Measurements from ENCODE around the gene SERINC2.
"Not testable (repeated sequence)": the region's sequence is repeated elsewhere in the genome, so short reads cannot be mapped to it uniquely, and the experiment has no call there.

Gene SERINC2

DNA sequence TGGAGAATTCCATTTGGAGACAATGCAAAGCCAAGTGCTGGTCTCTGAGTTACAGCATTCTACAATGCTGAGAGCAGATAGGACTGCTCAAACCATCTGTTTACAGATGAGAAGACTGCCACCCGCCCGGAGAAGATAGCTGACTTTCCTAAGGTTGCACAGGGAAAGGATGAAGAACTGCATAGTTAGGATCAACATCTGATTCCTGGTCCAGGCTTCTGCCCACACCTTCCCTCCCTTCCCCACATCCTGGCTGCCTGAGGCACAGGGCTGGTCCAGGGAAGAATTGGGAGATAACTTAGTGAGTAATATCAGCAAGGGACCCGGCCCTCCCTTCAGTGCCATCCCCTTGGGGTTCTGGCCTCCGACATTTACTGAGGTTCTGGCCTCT is 2.0 kb downstream of the SERINC2 start:
- no peak for DNase-seq (ENCODE audit: low spot score)

DNA sequence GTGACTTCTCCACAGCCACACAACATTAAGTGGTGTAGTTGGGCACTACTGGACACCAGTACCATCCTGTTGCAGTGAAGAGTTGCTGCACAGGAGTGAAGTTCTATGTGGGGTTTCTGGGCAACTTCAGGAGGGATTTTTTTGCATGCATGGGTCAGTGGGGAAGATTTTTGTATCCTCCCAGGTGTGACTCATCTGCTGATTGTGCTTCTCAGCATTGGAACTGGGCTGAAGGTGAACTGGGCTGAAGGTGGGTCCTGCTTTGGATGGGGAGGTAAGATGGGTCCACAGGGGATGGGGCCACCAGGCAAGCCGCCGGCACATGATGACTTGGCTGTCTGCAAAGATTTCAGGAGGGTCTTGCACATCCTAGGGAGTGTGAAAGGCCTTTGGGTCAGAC is 2.6 kb downstream of the SERINC2 start:
- no peak for DNase-seq (ENCODE audit: low spot score)

DNA sequence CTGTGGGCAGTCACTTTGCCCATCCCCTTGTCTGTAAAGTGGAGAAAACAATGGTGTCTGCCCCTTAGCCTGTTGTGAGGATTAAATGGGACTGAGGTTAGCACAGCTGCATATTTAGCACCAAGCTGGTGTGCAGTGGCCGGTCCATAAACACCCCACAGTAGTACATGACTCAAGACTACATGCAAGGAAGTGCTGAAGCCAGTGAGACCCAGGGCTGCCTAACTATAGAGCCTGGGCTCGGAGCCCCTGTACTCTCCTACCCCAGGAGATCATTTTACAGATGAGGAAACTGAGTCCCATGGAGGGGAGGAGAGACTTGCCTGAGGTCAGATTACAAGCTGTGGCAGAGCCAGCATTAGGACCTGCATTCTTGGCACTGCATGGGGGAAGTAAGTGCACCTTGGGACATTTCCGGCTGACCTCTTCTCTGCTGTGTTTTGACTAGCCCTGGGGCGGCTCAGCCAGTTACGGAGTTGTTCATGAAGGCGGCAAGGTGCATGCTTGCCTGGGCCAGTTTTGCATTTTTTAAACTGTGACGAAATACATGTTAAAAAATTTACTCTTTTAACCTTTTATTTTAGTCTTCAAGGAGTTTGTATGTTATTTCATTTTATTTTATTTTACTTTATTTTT is 3.2 kb downstream of the SERINC2 start:
- no peak for DNase-seq (ENCODE audit: low spot score)

DNA sequence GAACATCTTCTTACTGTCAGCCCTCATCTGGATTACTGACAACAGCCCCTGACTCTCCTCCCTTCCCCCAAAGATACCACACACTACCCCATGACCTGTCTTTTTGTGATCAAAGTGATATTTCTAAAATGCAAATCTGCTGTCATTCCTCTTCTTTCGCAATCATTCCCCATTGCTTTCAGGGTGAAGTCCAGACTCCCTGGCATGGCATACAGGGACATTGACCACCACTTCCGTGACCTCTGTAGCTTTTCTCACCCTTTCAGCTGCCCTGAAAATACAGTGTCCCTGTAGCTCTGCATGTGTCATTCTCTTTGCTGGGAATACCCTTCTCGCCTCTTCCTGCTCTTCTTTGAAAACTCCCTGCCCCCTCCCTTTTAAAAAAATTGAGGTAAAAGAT is 4.1 kb downstream of the SERINC2 start:
- no peak for DNase-seq (ENCODE audit: low spot score)

DNA sequence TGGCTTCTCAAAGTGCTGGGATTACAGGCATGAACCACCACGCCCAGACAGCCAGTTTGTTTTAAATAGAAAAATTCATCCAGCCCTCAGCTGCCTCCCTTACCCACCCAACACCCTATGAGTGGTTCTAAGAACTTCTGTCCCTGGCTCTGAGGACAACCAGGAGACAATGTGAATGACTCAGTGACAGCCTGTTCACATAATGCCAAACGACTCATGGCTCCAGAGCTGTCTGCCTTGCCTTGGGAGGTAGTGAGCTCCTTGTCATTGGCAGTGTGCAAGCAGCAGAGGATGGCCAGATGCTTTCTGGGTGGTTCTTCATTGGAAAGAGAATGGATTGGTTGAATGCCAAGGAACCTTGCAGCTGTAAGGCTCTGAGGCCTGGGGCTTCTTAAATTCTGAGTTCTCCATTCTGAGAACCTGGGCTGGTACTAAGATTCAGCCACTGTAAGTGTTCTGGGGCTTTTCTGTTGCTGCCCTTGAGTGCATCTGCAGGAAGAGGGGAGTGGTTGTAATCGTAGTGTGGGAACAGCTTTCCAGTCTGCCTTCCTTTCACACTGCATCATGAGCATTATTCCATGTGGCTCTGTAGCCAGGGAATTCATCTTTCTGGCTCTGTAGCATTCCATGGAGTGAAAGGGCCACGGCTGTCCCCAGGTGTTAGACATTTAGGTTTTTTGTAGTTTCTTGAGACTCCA is 5.8 kb downstream of the SERINC2 start:
- no peak for DNase-seq (ENCODE audit: low spot score)

DNA sequence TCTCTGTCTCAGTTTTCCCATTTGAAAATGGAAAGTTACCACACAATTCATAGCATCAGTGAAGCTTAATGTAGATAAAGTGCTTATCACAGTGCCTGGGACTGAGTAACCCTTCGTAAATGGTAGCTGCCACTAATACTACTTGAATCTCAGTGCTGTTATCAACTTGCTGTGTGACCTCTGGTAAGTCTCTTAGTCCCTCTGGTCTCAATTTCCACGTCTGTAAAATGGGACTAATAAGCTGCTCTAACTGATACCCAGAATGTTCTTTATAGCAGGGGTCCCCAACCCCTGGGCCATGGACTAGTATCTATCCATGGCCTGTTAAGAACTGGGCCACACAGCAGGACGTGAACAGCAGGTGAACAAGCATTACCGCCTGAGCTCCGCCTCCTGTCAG is 7.7 kb downstream of the SERINC2 start:
- DNase-seq (ENCODE audit: low spot score) = no peak

DNA sequence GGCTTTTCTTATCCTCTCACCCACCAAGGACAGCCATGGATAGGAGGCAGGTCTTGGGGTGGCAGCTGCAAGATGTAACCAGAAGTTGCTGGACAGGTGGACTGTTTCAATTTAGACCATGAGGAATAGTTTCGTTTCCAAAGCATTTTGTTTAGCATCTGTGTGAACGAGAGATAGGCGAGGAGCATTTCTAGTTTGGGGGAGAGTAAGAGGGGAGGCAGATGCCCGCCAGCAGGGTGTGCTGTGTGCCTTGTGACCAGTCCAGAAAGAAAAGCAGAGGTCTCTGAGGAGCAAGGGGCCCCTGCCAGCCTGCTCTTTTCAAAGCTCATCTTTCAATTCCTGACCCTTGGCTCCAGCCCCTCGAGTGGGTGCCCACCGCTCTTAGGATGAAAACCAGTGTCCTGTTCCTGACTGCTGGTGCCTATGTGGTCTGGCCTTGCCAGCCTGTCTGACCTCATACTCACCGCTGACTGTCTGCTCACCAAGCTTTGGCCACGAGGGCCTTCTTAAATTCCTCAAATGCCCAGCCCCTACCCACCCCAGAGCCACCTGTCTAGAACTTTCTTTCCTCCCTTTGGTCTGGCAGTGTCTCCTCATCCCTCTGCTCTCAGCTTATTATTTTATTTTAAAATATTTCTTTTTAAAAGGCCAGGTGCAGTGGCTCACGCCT is 8.5 kb downstream of the SERINC2 start:
- peak; percentile 39 for DNase-seq (ENCODE audit: low spot score)

DNA sequence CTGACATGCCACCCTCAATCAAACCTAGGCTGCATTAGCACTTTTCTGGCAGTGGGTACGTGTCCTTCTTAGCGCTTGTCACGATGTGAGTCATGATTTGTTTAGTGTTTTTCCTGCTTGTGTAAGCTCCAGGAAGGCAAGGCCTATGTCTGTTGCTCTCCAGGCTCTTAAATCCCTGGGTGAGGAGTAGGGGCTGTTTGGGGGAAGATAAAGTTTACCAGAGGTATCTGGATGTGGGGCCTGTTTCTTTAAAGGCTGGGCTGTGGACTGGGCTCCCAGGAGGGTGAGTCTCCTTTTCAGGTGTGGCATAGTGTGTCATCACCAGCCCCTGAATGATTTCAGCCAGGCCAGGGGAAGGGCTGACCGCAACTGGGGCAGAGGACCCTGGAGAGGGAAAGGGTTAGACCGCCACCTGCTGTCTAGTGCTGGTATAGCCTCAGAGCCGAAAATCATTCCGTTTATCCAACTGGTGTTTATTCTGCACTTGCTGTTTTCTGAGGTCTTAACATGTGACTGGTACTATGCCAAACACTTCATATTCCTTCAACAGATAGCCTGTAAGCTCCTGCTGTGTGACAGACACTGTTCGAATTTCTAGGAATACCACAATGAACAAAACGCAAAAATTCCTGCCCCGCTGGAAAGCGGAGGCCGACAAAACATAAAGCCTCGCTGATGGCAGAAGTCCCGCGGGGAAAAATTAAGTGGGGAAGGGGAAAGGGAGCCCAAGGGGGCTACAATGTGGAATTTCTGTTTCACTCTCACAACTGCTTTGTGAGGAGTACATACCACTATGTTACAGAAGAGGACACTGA is 9.7 kb downstream of the SERINC2 start:
- peak; percentile 76 for DNase-seq (ENCODE audit: low spot score)

DNA sequence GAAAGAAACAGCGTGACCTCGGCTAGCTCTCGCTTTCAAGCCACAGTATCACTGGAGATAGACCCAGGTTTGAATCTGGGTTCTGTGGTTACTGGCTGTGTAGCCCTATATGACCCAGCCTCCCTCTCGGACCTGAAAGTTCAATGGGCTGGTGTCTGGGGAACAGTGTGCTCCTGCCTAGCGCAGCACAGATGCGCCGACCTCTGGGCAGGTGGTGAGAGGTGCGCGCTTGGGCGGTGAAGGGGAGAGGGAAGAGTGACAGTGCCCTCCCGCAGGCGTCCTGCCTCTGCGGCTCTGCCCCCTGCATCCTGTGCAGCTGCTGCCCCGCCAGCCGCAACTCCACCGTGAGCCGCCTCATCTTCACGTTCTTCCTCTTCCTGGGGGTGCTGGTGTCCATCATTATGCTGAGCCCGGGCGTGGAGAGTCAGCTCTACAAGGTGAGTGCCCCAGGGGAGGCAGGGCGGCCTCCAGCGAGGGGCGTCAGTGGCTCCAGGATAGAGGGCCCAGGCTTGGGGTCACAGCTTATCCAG is 10.5 kb downstream of the SERINC2 start:
- no peak for DNase-seq (ENCODE audit: low spot score)

DNA sequence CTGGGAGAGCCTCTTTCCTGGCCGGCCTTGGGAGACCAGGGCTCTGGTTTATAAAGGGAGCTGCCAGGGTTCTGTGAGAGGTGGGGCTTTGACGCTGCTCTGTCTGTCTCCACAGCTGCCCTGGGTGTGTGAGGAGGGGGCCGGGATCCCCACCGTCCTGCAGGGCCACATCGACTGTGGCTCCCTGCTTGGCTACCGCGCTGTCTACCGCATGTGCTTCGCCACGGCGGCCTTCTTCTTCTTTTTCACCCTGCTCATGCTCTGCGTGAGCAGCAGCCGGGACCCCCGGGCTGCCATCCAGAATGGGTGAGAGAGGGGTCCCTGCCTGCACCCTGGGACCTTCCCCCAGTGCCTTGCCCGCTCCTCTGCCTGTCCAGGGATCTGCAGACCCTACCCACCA is 11.6 kb downstream of the SERINC2 start:
- DNase-seq (ENCODE audit: low spot score) = no peak

DNA sequence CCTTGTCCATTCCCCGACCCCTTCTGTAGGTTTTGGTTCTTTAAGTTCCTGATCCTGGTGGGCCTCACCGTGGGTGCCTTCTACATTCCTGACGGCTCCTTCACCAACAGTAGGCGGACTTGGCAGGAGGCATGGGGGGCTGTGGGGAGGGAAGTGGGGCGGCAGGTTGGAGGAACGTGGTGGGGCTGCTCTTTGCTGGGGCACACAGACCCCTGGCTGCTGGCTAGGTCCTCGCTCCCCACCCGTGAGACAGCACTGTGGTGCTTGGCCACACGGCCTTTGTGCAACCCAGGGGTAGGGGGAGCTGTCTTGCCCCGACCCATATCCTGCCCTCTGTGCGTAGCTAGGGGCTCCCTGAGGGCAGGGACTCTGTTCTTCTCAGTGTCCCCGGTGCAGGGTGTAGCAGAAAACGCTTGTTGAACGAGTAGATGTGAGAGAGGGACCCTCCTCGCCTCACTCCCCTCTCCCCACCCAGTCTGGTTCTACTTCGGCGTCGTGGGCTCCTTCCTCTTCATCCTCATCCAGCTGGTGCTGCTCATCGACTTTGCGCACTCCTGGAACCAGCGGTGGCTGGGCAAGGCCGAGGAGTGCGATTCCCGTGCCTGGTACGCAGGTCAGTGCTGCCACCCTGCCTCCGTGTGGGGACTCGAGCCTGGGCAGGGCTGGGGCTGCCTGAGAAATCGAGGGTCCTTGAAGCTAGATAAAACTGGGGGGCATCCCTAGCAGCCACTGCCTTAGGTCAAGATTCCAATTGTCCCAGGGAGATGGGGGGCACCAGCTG is 12.5 kb downstream of the SERINC2 start:
- no peak for DNase-seq (ENCODE audit: low spot score)

DNA sequence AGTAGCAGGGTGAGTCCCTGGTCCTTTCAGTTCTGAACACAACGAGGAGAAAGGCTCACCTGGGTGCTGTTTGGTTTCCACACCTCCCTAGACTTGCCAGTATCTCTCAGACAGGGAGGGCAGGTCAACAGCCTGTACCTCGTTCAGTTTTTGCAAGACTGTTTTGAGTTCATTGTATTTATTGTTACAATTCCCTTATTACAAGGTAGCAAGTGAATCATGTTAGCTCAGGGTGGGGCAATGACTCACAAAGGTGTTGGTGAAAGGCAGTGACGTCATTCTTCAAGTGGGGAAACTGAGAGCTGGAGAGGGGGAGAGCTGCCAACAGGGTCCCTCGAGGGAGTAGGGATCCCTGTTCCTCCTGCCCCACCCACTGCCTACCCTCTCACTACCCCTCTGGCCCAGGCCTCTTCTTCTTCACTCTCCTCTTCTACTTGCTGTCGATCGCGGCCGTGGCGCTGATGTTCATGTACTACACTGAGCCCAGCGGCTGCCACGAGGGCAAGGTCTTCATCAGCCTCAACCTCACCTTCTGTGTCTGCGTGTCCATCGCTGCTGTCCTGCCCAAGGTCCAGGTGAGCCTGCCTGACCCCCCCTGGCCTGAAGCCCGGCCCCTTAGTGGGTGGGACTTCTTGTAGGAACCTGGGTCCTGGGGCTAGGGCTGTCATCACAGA is 13.4 kb downstream of the SERINC2 start:
- DNase-seq (ENCODE audit: low spot score) = no peak

DNA sequence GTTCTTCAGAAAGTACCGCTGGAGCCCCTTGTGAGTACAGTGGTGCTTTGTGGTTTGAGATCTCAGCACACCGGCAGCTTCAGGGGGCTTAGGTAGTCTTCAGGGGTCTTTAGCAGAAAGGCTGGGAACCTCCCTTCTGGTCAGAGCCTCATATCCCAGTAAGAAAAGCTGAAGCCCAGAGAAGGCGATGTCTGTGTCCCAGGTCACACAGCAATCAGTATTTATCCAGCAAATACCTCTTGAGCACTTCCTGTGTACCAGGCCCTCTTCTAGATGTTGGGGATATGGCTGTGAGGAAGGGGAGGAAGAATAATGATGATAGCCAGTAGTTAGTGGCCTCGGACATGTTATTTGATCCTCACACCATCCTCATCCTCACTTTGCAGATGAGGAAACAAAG is 14.3 kb downstream of the SERINC2 start:
- no peak for DNase-seq (ENCODE audit: low spot score)

DNA sequence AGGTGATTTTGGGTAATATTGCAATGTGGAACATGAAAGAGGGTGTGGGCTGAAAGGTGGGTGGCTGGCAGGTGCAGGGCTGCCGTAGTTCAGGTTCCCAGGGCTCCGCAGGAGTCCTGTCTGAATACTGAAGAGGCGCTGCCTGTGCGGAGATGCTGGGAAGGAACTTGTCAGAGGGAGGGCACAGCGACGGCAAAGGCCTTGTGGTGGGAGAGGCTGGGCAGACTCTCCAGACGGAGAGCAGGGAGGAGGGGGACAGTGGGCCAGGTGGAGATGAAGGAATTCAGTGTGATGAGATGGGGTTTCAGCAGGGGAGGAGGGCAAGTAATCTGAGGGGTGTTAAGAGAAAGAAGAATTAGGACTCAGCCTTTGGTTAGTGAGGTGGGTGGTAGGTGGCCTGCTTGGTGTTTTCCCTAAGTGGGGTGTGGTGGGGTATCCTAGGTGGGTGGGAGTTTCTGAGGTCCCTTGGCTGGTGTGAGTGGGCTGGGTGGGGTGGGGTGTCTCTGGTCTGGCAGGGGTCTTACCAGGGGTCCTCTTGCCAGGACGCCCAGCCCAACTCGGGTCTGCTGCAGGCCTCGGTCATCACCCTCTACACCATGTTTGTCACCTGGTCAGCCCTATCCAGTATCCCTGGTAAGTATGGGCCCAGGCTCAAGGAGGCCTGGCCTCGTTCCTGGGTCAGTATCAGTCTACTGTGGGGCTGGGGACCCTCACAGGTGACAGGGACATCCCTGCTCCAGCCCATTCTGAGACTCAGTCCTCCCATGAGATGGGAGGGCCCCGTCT is 15.6 kb downstream of the SERINC2 start:
- no peak for DNase-seq (ENCODE audit: low spot score)

DNA sequence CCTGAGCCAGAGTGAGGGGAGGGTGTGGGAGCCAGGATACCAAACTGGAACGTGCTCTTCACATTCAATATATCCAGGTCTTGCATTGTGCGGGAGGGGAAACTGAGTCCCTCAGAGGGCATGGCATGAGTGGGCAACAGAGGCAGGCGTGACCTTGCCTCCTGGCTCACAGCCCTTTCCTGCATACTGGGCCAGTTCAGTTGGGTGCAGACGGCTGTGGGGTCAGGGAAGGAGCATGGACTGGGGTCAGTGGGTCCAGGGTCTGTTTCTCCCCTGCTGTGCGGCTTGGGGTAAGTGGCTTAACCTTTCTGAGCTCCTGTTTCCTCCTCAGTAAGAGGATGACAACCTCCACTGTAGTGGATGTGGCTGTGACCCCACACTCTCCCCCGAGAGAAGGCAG is 16.6 kb downstream of the SERINC2 start:
- DNase-seq (ENCODE audit: low spot score) = no peak

DNA sequence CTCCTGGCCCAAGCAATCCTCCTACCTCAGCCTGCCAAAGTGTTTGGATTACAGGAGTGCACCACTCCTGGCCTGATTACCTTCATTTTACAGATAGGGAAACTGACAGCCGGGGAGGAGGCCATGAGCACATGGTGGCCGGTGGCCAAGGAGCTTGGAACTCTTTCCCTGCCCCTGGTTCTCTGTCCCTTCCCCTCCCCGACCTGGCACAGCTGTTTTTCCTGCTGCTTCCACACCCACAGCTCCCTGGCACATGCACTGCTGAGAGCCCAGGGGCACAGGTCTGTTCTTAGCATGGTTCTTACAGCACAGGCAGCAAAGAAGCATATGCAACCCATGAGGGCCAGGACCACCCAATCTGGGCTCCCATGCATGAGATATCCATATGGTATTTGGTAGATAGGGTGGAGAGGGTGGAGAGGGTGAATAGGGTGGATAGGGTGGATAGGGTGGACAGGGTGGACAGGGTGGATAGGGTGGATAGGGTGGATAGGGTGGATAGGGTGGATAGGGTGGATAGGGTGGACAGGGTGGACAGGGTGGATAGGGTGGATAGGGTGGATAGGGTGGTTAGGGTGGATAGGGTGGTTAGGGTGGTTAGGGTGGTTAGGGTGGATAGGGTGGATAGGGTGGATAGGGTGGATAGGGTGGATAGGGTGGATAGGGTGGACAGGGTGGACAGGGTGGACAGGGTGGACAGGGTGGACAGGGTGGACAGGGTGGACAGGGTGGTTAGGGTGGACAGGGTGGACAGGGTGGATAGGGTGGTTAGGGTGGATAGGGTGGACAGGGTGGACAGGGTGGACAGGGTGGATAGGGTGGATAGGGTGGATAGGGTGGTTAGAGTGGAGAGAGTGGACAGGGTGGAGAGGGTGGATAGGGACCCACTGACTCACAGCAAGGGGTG is 18.6 kb downstream of the SERINC2 start:
- not testable (repeated sequence) for DNase-seq (ENCODE audit: low spot score)

DNA sequence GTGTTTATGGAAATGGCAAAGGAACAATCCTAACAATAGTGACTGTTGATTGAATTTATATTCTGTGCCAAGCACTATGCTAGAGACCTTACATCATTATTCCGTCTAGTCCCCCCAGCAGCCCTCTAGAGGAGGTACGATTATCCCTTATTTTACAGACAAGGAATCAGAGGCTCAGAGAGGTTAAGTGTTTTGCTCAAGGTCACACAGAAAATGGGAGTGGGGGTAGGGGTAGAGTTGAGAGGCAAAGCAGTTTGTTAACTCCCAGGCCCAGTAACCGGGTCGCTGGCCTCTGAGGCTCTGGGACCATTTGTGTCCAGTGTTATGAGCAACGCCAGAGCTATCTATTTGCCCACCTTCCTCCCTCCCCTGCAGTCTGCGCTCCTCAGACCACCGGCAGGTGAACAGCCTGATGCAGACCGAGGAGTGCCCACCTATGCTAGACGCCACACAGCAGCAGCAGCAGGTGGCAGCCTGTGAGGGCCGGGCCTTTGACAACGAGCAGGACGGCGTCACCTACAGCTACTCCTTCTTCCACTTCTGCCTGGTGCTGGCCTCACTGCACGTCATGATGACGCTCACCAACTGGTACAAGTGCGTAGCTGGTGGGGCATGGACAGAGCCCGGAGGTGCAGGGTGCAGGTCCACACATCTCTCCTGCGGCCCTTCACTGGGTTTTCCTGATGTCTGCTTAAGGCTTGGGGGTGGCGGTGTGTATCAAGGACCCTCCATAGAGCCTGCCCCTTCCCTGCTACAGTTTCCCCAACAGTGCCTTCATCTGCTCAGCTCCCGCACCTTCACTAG is 19.8 kb downstream of the SERINC2 start:
- DNase-seq (ENCODE audit: low spot score) = no peak

DNA sequence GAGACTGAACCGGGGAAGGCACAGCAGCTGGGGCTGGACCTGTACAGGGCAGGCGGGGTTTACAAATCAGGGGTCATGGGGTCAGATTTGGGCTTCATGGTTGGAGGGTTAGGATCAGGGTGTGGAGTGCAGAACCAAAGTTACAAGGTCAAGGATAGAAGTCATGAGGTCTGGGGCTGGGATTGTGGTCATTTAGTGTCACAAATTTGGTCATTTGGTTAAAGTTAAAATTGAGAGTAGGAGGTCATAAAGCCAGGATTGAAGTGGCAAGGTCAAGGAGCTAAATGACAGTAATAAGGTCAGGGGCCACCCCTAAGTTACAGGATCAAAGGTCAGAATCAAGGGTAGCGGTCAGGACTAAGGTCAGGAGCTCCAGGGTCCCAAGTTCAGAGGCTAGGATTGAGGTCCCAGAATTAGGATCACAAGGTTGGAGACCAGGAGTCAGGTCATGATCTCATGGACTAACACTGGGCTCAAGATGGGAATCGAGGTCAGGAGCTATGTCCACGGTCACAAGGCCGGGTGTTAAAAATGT is 20.4 kb downstream of the SERINC2 start:
- DNase-seq (ENCODE audit: low spot score) = no peak

Measured in RKO (cell line).